B cell (primary cell): ENCODE measurements around the gene SUMO2. TPM values are rescaled to one million over a fixed set of nuclear protein-coding genes. Genes with fewer than 3 reads are reported as not detected.

ENCODE experiments used
- ATAC-seq: fragments of 200-7000 bp; cut with Tn5 transposase; one replicate; pipeline ENCODE4 v1.10.0; 2021; ENCODE audit warnings: low read depth, mild to moderate bottlenecking, moderate number of reproducible peaks, moderate library complexity
- CTCF ChIA-PET: fragments of 350-600 bp; sonication (Branson Sonifier 250); formaldehyde crosslinking; loops from one replicate; lab custom pipeline; 2021; ENCODE audit warnings: antibody characterized with exemption, inconsistent platforms; lab: Charles Lee
- POLR2A ChIA-PET: fragments of 350-600 bp; sonication (Branson Sonifier 250); formaldehyde crosslinking; loops from one replicate; lab custom pipeline; 2021; ENCODE audit warnings: antibody characterized with exemption; lab: Charles Lee
- DNase-seq: peaks from one replicate; pipeline ENCODE4 v3.0.0; 2013
- H2AFZ ChIP-seq: 2 replicates; pipeline ENCODE4 v1.6.1; 2012; ENCODE audit warnings: mild to moderate bottlenecking, low read depth, low read length; ENCODE audit not compliant: insufficient read depth, poor library complexity, severe bottlenecking
- H3K27ac ChIP-seq, 2 donors: 1 replicate in 1 of 2; 2 replicates in 1 of 2; pipeline ENCODE4 v1.5.1; 2012 to 2013; ENCODE audit warnings: low read length in 2 of 2, mild to moderate bottlenecking in 2 of 2, moderate library complexity in 1 of 2
- H3K27me3 ChIP-seq, 4 experiments: fragments of 200-600 bp in 1 of 4; sonication (generic) in 1 of 4; replicated peaks in 1 of 4; 1 replicate in 2 of 4; 2 replicates in 2 of 4; pipeline versions ENCODE4 v1.6.1 to v1.7.0; 2013 to 2016; ENCODE audit warnings: low read length in 3 of 4, mild to moderate bottlenecking in 2 of 4, mixed read lengths in 1 of 4, moderate library complexity in 1 of 4; ENCODE audit not compliant: insufficient read depth in 4 of 4, control insufficient read depth in 3 of 4; ENCODE audit errors: control extremely low read depth in 1 of 4
- H3K36me3 ChIP-seq, 2 experiments: replicated peaks in 1 of 2; 1 replicate in 1 of 2; 2 replicates in 1 of 2; pipeline versions ENCODE4 v1.6.1 to v1.7.1; 2013; ENCODE audit warnings: low read length in 1 of 2; ENCODE audit not compliant: insufficient read depth in 2 of 2, control insufficient read depth in 1 of 2; ENCODE audit errors: control extremely low read depth in 1 of 2, extremely low read depth in 1 of 2
- H3K4me1 ChIP-seq, 2 donors: fragments of 200-600 bp in 1 of 2; sonication (generic) in 1 of 2; 1 replicate in 1 of 2; 2 replicates in 1 of 2; pipeline versions ENCODE4 v1.5.1 to v1.6.1; 2013 to 2017; ENCODE audit warnings: low read length in 2 of 2; ENCODE audit not compliant: control insufficient read depth in 2 of 2, insufficient read depth in 2 of 2
- H3K4me2 ChIP-seq: replicated peaks from 2 replicates; pipeline ENCODE3; 2012; ENCODE audit warnings: mild to moderate bottlenecking, low read depth, low read length; ENCODE audit not compliant: poor library complexity, severe bottlenecking
- H3K4me3 ChIP-seq, 5 experiments: fragments of 200-600 bp in 1 of 5; sonication (generic) in 1 of 5; 1 replicate in 3 of 5; 2 replicates in 2 of 5; pipeline versions ENCODE4 v1.5.1 to v1.7.0; 2011 to 2016; ENCODE audit warnings: low read length in 4 of 5, mild to moderate bottlenecking in 4 of 5, low read depth in 2 of 5, control low read depth in 1 of 5, moderate library complexity in 1 of 5; ENCODE audit not compliant: insufficient read depth in 1 of 5; ENCODE audit errors: control extremely low read depth in 1 of 5, extremely low read depth in 1 of 5
- H3K79me2 ChIP-seq: fragments of 200-600 bp; sonication (generic); one replicate; pipeline ENCODE4 v1.6.0; 2016; ENCODE audit warnings: low read length; ENCODE audit not compliant: control insufficient read depth, insufficient read depth
- H3K9ac ChIP-seq: fragments of 200-600 bp; sonication (generic); 2 replicates; pipeline ENCODE4 v1.6.1; 2017; ENCODE audit warnings: mild to moderate bottlenecking, low read length, moderate library complexity
- H3K9me3 ChIP-seq, 3 donors: one replicate each; pipeline versions ENCODE4 v1.6.1 to v1.7.1; 2013; ENCODE audit warnings: low read length in 2 of 3; ENCODE audit not compliant: control insufficient read depth in 2 of 3, insufficient read depth in 1 of 3; ENCODE audit errors: control extremely low read depth in 1 of 3
- H4K20me1 ChIP-seq: 2 replicates; pipeline ENCODE4 v1.6.0; 2012; ENCODE audit warnings: mild to moderate bottlenecking, low read length; ENCODE audit not compliant: insufficient read depth, control insufficient read depth, poor library complexity, severe bottlenecking
- H3K27ac Mint-ChIP-seq: one replicate; pipeline ENCODE4 v1.8.0; 2021; ENCODE audit warnings: mixed read lengths
- H3K27me3 Mint-ChIP-seq: one replicate; pipeline ENCODE4 v1.8.0; 2021; ENCODE audit warnings: mixed read lengths
- H3K4me1 Mint-ChIP-seq: one replicate; pipeline ENCODE4 v1.8.0; 2021; ENCODE audit warnings: mixed read lengths
- H3K4me3 Mint-ChIP-seq: one replicate; pipeline ENCODE4 v1.8.0; 2021; ENCODE audit warnings: mixed read lengths
- H3K9me3 Mint-ChIP-seq: one replicate; pipeline ENCODE4 v1.8.0; 2022; ENCODE audit warnings: mixed read lengths; ENCODE audit not compliant: insufficient read depth
- EZH2 ChIP-seq: IDR thresholded peaks from 2 replicates; pipeline ENCODE4 v1.6.1; 2012; ENCODE audit warnings: borderline replicate concordance, low read depth, mild to moderate bottlenecking, moderate library complexity, low read length; ENCODE audit not compliant: insufficient read depth, poor library complexity, severe bottlenecking
- WGBS: methylation state at CpG from one replicate; pipeline ENCODE4 v1.1.5; 2013; ENCODE audit warnings: missing lambda C conversion rate; ENCODE audit not compliant: insufficient coverage; 5-methylcytosine and 5-hydroxymethylcytosine counted together
- intact Hi-C: fragments of 100-400 bp; cut with micrococcal nuclease; formaldehyde crosslinking; loops from one replicate; pipeline ENCODE4 v1.10.0; 2022
- polyA plus RNA-seq: library from polyadenylated mRNA; depleted of rRNA; stranded (reverse); fragments of >200 nt; gene quantifications from 2 replicates; pipeline ENCODE4 v1.2.3, GENCODE V29; 2012
- total RNA-seq, 2 donors: library from RNA; stranded (reverse); fragments of 120-200 nt in 1 of 2; gene quantifications; 1 replicate in 1 of 2; 2 replicates in 1 of 2; pipeline versions ENCODE4 v1.2.3 to v1.2.4, GENCODE V29; 2013 to 2022
- TF ChIP-seq, protein P1 (sequence below): fragments of 200-600 bp; IDR thresholded peaks from one replicate; pipeline ENCODE4 v1.8.0; 2022; ENCODE audit warnings: antibody characterized with exemption, mild to moderate bottlenecking

The SUMO2 gene
- total and polyA plus RNA-seq, 2 donors (not counting 1 experiment from before 2014, with no cell fraction given) = 35.1 to 229 TPM

DNA sequence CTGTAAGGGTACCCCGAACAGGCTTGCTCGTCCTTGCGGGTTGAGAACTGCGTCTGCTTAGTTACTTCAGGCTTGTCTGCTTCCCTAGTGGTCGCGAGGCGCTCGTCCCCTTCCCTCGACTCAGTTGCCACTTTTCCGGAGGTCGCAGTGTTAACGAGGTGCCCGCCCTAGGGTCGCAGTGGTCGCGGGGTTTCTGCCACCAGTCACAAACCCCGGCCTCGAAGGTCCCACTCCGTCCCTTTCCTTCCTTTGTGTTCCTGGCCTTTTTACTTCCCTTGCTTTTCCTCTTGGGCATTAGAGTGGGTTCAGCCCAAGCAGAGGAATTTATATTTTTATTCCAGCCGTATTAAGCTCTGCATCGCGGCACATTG is 23.0 kb upstream of the SUMO2 start:
- intact Hi-C loops = loop anchor here (1.0 to 10.0 kb wide), 5 partner anchors 22 to 200 kb away; partner anchors contain the start of genes ATP5PD, GRB2, JPT1 and KCTD2
- WGBS = under 1% methylated on average over 22 of the region's 22 CpGs

More for the DNA sequence above, 23.0 kb upstream of the SUMO2 start:
- H3K9me3 Mint-ChIP-seq = no peaks in the 10 kb centered on the region
- Histone ChIP-seq H3K27ac (peak overlapping the region; percentile 83 to 85), H3K9me3 (no peaks in the 10 kb centered on the region), H3K79me2 (peaks cover 41% of the 10 kb centered on the region), H3K9ac (peak overlapping the region; percentile 97), H2AFZ (peak overlapping the region; percentile 99), H3K36me3 (peaks cover 0 to 9% of the 10 kb centered on the region in 2 experiments), H3K4me2 (peak overlapping the region; percentile 89), H3K4me3 (peak overlapping the region; percentile 67 to 98 (median 92)), H3K4me1 (peaks cover 9 to 21% of the 10 kb centered on the region in 2 donors), H3K27me3 (no peaks in the 10 kb centered on the region), H4K20me1 (peaks cover 6% of the 10 kb centered on the region)
- ATAC-seq (no peak), DNase-seq (no peak)
- ChIA-PET POLR2A (interaction anchor here (1.2 to 1.4 kb wide), 3 partner anchors 65 to 159 kb away, joined by 3 to 4 read pairs (median 3); partner anchors contain the start of genes ARMC7, ATP5PD, KCTD2 and MIF4GD), CTCF (interaction anchor here (0.8 to 8.7 kb wide), 12 partner anchors 23 to 249 kb away, joined by 3 to 249 read pairs (median 3); partner anchors contain the start of genes ARMC7, MIF4GD and SUMO2)
- no peak for TF ChIP-seq EZH2
- TF ChIP-seq, protein P1, sequence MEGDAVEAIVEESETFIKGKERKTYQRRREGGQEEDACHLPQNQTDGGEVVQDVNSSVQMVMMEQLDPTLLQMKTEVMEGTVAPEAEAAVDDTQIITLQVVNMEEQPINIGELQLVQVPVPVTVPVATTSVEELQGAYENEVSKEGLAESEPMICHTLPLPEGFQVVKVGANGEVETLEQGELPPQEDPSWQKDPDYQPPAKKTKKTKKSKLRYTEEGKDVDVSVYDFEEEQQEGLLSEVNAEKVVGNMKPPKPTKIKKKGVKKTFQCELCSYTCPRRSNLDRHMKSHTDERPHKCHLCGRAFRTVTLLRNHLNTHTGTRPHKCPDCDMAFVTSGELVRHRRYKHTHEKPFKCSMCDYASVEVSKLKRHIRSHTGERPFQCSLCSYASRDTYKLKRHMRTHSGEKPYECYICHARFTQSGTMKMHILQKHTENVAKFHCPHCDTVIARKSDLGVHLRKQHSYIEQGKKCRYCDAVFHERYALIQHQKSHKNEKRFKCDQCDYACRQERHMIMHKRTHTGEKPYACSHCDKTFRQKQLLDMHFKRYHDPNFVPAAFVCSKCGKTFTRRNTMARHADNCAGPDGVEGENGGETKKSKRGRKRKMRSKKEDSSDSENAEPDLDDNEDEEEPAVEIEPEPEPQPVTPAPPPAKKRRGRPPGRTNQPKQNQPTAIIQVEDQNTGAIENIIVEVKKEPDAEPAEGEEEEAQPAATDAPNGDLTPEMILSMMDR = no peak
- H3K27ac Mint-ChIP-seq = peak overlapping the region; percentile 100
- peak overlapping the region; percentile 99 for H3K4me3 Mint-ChIP-seq
- H3K4me1 Mint-ChIP-seq = peaks cover 26% of the 10 kb centered on the region
- H3K27me3 Mint-ChIP-seq = no peaks in the 10 kb centered on the region
